ENCODE results near the gene ITGB4. TPM values are rescaled to one million over a fixed set of nuclear protein-coding genes. Genes with fewer than 3 reads are reported as not detected.

ITGB4 gene
- total and polyA plus RNA-seq, 2 of the 13 experiments (the other 11 are each of a cell fraction or from before 2014, with no cell fraction given): 6.9 to 14.5 TPM

GRCh38 chr17:75785016-75785890 lies 64.0 kb downstream of the ITGB4 start (continued):
- TF ChIP-seq ZHX1 (CRISPR knock-in tag; IDR thresholded peaks at IDR 0.05; ENCODE audit: low read depth) (no peak), FOXA1 (IDR thresholded peaks at IDR 0.05) (no peak), FOXA1 (CRISPR knock-in tag; IDR thresholded peaks at IDR 0.05) (peak; percentile 59), ZNF142 (CRISPR knock-in tag; IDR thresholded peaks at IDR 0.05) (no peak), PPARG (CRISPR knock-in tag; conservative IDR thresholded peaks at IDR 0.05) (0 out of 2 replicates have a peak, but pooled peaks have one; percentile 50), ZNF724P (CRISPR knock-in tag; IDR thresholded peaks at IDR 0.05; ENCODE audit: borderline replicate concordance) (peak; percentile 87; the same call in 1 of the 2 replicates), ZNF460 (CRISPR knock-in tag; IDR thresholded peaks at IDR 0.05; ENCODE audit: borderline replicate concordance) (no peak), ELF4 (CRISPR knock-in tag; IDR thresholded peaks at IDR 0.05; ENCODE audit: borderline replicate concordance) (peak; percentile 28; the same call in 1 of the 2 replicates), MXD1 (CRISPR knock-in tag; IDR thresholded peaks at IDR 0.05) (peak; percentile 90), ZNF354B (CRISPR knock-in tag; IDR thresholded peaks at IDR 0.05) (no peak; the same call in 1 of the 2 replicates), ZBTB34 (CRISPR knock-in tag; IDR thresholded peaks at IDR 0.05) (no peak; the same call in 1 of the 2 replicates), ZNF451 (CRISPR knock-in tag; IDR thresholded peaks at IDR 0.05) (no peak), ZNF691 (CRISPR knock-in tag; IDR thresholded peaks at IDR 0.05; ENCODE audit: borderline replicate concordance, low read depth) (peak; percentile 57), CBX1 (IDR thresholded peaks at IDR 0.05; ENCODE audit: low read depth) (no peak)
